ENCODE results near the gene VLDLR.
"Not testable (repeated sequence)": the region's sequence is repeated elsewhere in the genome, so short reads cannot be mapped to it uniquely, and the experiment has no call there.

Gene VLDLR

DNA sequence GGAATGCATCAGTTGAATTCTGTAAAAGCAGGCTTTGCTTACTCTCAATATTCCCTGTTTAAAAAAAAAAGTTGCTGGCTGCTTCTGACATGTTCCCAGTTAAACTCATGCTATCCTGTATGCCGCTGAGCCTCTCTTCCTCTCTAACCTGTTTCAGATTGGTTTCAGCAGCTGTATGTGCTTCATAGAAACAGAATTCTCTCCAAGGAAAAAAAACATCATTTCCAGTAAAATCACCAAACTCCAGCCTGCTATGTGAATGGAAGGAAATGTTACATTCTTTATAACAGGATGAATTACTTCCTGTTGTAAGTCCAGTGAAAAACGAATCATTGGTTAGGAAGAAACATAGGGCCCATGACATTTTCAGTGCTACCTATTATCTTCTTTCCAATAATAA, 70.0 kb downstream of the VLDLR start:
- DNase-seq (ENCODE audit: low spot score), result no peak
- Mint-ChIP-seq H3K27ac (no peak overlapping the region), H3K9me3 (no peaks in the 10 kb centered on the region), H3K36me3 (ENCODE audit: low read depth) (no peaks in the 10 kb centered on the region), H3K4me3 (no peak overlapping the region), H3K27me3 (ENCODE audit: low read depth) (no peaks in the 10 kb centered on the region), H3K4me1 (ENCODE audit: low read depth) (no peaks in the 10 kb centered on the region)

DNA sequence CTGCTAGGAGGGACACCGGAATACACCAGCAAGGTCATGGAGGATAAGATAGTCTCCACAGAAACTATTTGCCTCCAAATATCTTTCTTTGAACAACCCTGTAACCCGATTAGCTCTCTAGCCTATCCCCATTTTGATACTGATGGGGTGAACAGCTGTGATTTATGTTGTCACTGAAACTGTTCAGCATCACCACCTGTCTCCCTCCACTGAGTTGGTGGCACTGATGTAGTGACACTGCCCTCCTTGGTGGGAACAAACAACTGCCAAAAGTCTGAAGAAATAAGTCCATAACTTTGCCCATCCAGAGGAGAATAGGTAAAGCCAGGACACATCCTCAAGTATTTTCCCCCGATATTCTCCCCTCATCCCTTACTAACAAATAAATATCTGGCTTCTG, 71.5 kb downstream of the VLDLR start:
- Mint-ChIP-seq H3K9me3 (no peaks in the 10 kb centered on the region), H3K36me3 (ENCODE audit: low read depth) (no peaks in the 10 kb centered on the region), H3K4me3 (no peak overlapping the region), H3K27ac (no peak overlapping the region), H3K27me3 (ENCODE audit: low read depth) (no peaks in the 10 kb centered on the region), H3K4me1 (ENCODE audit: low read depth) (no peaks in the 10 kb centered on the region)
- no peak for DNase-seq (ENCODE audit: low spot score)

DNA sequence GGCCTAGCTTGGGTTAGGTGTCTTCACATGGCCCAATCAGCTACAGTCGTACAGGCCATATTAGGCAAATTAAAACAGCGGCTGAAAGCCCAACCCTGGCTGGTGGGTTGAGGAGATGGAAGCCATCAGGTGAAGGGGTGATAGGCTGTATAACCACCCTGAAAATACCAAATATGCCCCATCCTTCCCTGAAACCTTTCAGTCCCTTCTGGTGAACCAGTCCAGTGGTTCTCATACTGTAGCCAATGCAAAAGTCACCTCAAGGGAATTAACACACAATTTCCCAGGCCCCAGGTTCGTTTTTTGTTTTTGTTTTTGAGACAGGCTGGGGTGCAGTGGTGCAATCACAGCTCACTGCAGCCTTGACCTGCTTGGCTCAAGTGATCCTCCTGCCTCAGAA, 75.9 kb downstream of the VLDLR start:
- no peaks in the 10 kb centered on the region for H3K36me3 Mint-ChIP-seq (ENCODE audit: low read depth)
- no peaks in the 10 kb centered on the region for H3K27me3 Mint-ChIP-seq (ENCODE audit: low read depth)
- H3K4me3 Mint-ChIP-seq, result no peak overlapping the region
- H3K27ac Mint-ChIP-seq, result no peak overlapping the region
- H3K9me3 Mint-ChIP-seq, result no peaks in the 10 kb centered on the region
- no peak for DNase-seq (ENCODE audit: low spot score)
- no peaks in the 10 kb centered on the region for H3K4me1 Mint-ChIP-seq (ENCODE audit: low read depth)

DNA sequence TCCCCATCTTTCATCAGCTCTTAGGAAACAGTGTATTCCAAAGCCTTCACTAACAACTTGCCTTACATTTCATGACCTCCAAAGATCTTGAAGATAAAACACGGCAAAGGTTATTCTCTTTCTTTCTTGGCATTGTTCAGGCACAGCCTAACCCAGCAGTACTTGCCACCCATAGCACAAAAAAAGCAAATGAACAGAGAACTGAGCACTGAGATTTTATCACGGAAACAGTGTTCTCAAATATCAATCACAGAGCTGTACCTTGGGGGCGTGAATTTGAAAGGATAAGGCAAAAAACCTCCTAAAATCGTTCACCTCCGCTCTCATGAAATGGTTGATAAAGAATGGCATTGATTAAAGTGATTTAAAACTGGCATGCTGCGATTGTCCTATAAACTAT, 78.8 kb downstream of the VLDLR start:
- no peaks in the 10 kb centered on the region for H3K9me3 Mint-ChIP-seq
- H3K36me3 Mint-ChIP-seq (ENCODE audit: low read depth), result no peaks in the 10 kb centered on the region
- no peak for DNase-seq (ENCODE audit: low spot score)
- H3K27me3 Mint-ChIP-seq (ENCODE audit: low read depth), result no peaks in the 10 kb centered on the region
- H3K4me3 Mint-ChIP-seq, result no peak overlapping the region
- H3K27ac Mint-ChIP-seq, result no peak overlapping the region
- H3K4me1 Mint-ChIP-seq (ENCODE audit: low read depth), result no peaks in the 10 kb centered on the region

- Mint-ChIP-seq H3K9me3 (no peaks in the 10 kb centered on the region), H3K4me3 (no peak overlapping the region), H3K4me1 (ENCODE audit: low read depth) (no peaks in the 10 kb centered on the region), H3K27ac (no peak overlapping the region), H3K36me3 (ENCODE audit: low read depth) (no peaks in the 10 kb centered on the region), H3K27me3 (ENCODE audit: low read depth) (no peaks in the 10 kb centered on the region)
- no peak for DNase-seq (ENCODE audit: low spot score)
Observed at GRCh38 chr9:2700909-2701550, 79.4 kb downstream of the VLDLR start.

DNA sequence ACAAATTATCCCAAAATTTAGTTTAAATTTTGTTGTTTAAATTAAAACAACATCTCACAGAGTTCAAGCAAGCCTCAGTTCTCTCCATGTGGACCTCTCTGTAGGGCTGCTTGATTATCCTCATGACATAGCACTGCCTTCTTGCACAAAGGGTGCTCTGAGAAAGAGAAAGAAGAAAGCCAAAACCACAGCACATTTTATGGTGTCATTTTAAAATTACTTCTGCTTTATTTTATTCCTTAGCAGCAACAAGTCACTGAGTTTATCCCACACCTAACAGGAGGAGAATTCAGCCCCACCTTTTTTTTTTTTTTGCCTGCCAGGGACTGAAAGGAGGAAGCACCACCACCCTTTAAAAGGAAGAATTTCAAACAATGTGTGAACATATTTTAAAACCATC, 82.9 kb downstream of the VLDLR start:
- Mint-ChIP-seq H3K4me3 (no peak overlapping the region), H3K9me3 (no peaks in the 10 kb centered on the region), H3K4me1 (ENCODE audit: low read depth) (no peaks in the 10 kb centered on the region), H3K27me3 (ENCODE audit: low read depth) (no peaks in the 10 kb centered on the region), H3K36me3 (ENCODE audit: low read depth) (no peaks in the 10 kb centered on the region), H3K27ac (no peak overlapping the region)
- DNase-seq (ENCODE audit: low spot score), result no peak

DNA sequence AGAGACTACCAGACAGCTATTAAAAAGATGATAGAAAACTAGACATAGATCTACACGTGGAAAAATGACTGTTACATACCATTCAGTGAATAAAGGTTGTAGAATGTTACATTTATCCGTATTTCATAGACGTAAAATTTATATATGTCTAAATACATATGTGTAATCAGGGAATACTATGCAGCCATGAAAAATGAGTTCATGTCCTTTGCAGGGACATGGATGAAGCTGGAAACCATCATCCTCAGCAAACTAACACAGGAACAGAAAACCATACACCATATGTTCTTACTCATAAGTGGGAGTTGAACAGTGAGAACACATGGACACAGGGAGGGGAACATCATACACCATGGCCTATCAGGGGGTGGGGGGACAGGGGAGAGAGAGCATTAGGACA, 85.7 kb downstream of the VLDLR start:
- H3K4me1 Mint-ChIP-seq (ENCODE audit: low read depth); H3K27ac Mint-ChIP-seq; H3K9me3 Mint-ChIP-seq; H3K36me3 Mint-ChIP-seq (ENCODE audit: low read depth); H3K4me3 Mint-ChIP-seq; DNase-seq (ENCODE audit: low spot score); H3K27me3 Mint-ChIP-seq (ENCODE audit: low read depth): not testable (repeated sequence)

Data from T-helper 2 cell treated with Interferon-gamma antibody and Interleukin-4, amounts not matched to agents 5 μg/mL and 100 μg/mL, for 36 hours (primary cell).